ENCODE measurements around the gene KLC4.

- TF ChIP-seq GATA3 (IDR thresholded peaks at IDR 0.05; ENCODE audit: low read depth, low read length) (no peak), GATA2 (IDR thresholded peaks at IDR 0.05; ENCODE audit: low read depth, low read length) (no peak)
Measured at GRCh38 chr6:43097098-43097489, 37.7 kb downstream of the KLC4 start.
